Keratinocyte (primary cell): ENCODE measurements around the gene MAB21L4.

Experiments
- CTCF ChIP-seq, 3 experiments: IDR thresholded peaks in 1 of 3; conservative IDR thresholded peaks in 1 of 3; optimal IDR thresholded peaks in 1 of 3; 2 replicates in 2 of 3; 3 replicates in 1 of 3; pipeline versions ENCODE3 to v1.5.1; 2011; ENCODE audit warnings: low read length in 3 of 3, mild to moderate bottlenecking in 3 of 3, moderate library complexity in 2 of 3, control low read depth in 1 of 3, inconsistent platforms in 1 of 3; ENCODE audit not compliant: insufficient read depth in 2 of 3; ENCODE audit errors: extremely low read depth in 1 of 3
- EZH2 ChIP-seq: IDR thresholded peaks from one replicate; pipeline ENCODE4 v1.6.1; 2012; ENCODE audit warnings: inconsistent platforms, mild to moderate bottlenecking, low read length, moderate library complexity

GRCh38 chr2:240899468-240899865 lies 3.5 kb upstream of the MAB21L4 start:
- no peak for TF ChIP-seq CTCF (optimal IDR thresholded peaks at IDR 0.05 in 1 of 3, IDR thresholded peaks at IDR 0.05 in 1 of 3, conservative IDR thresholded peaks at IDR 0.05 in 1 of 3; ENCODE audit: extremely low read depth in 1 of 3, insufficient read depth in 2 of 3, low read length in 3 of 3)
- no peak for TF ChIP-seq EZH2
